HG02852 (cell line): ENCODE measurements around the gene CACNB2.
"Not testable (repeated sequence)": the region's sequence is repeated elsewhere in the genome, so short reads cannot be mapped to it uniquely, and the experiment has no call there.

ENCODE experiments used
- ATAC-seq: cut with Tn5 transposase; IDR thresholded peaks from one replicate; pipeline ENCODE4 v1.9.1; 2021; ENCODE audit warnings: mild to moderate bottlenecking, moderate library complexity; ENCODE audit not compliant: unreplicated experiment

CACNB2 gene

DNA sequence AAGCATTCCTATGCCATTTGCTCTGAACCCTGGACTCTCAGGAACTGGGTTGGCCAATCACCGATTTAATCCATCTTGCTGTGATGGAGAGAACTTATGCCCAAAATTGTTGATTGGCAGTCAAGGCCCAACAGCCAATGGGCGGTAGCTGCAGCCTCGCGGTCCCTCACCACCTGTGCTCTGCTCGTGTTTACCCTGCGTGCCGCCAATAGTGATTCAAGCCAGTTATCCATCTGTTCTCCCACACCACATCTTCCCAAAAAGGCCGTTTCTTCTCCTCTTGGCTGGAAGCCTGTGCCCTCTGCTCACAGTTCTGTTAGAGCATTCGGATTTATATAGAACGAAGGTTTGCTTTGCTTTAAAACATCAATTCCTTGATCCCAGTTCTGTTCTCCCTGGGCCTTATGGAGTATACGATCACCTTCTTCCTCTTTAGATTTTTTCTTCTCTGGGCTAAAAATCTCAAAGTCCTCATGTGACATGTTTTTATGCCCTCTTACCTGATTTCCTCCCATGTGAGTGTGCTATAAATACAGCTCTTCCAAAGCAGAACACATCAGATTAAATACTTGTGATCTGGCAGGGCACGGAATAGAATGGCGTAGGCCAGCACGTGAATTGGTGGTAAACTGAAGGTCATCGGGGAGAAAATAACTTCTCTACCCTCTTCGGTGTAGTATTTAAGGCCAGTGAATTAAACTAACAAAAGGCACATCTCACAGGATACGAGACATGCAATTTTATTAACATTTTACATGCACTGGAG, 298.3 kb downstream of the CACNB2 start:
- no peak for ATAC-seq

DNA sequence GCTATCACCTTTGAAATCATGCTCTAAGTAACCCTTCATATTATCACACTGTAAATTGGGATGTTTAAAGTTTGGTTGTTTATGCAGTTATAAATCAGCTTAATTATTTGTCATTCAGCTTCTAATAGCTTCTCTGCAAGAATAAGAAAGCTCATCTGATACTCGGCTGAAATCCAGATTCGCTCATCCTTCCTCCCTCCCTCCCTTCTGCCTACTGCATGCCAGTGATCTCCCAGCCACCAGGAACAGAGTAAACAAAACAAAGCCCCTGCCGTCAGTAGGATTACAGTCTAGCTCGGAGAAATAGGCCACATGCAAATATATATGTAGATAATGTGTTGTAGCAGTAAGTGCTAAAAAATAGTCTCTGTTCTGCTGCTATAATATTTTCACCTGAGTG, 299.4 kb downstream of the CACNB2 start:
- no peak for ATAC-seq

DNA sequence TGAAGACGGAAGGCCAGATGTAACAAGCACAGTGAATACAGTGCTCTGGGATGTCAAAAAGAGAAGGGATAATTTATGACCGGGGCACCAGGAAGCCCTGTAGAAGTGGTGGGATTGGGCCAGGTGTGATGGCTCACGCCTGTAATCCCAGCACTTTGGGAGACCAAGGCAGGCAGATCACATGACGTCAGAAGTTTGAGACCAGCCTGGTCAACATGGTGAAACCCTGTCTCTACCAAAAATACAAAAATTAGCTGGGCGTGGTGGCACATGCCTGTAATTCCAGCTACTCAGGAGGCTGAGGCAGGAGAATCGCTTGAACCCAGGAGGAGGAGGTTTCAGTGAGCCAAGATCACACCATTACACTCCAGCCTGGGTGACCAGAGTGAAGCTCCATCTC, 305.4 kb downstream of the CACNB2 start:
- not testable (repeated sequence) for ATAC-seq

DNA sequence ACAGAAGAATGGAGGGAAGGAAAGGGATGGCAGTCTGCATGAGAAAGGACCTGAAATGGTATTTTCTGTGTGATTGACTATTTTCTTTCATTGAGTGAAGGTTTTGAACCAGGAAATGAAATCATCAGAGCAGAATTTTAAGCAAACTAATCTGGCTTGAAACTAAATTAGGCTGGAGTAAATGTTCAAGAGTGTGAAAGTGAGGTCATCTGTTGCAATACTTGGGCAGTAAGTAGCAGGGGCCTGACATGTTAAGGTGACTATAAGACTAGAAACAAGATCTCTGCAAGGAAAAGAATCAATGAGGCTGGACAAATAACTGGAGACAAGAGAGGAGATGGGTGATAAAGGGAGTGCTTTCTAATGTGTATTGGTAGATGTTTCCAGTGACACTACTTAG, 306.0 kb downstream of the CACNB2 start:
- ATAC-seq, result no peak

DNA sequence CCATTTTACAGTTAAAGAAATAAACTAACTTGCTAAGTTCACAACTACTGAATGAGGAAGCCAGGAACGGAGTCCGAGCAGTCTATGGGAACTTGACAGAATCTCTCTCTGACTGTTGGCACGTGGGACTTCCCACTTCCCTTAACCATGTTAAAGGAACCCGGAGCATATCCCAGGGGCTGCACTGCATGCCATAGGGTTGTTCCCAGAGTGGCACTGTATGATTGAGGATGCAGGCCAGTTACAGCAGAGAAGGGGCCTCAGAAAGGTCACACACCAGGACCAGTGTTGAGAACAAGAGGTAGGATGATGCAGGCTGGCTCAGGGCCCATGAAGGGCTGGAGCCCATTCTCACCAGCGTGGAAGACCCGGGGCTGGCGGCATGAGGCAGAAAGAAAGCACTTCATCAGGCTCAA, 309.4 kb downstream of the CACNB2 start:
- ATAC-seq, result no peak

- no peak for ATAC-seq
These were observed 310.1 kb downstream of the CACNB2 start for GRCh38 chr10:18450298-18450697.

DNA sequence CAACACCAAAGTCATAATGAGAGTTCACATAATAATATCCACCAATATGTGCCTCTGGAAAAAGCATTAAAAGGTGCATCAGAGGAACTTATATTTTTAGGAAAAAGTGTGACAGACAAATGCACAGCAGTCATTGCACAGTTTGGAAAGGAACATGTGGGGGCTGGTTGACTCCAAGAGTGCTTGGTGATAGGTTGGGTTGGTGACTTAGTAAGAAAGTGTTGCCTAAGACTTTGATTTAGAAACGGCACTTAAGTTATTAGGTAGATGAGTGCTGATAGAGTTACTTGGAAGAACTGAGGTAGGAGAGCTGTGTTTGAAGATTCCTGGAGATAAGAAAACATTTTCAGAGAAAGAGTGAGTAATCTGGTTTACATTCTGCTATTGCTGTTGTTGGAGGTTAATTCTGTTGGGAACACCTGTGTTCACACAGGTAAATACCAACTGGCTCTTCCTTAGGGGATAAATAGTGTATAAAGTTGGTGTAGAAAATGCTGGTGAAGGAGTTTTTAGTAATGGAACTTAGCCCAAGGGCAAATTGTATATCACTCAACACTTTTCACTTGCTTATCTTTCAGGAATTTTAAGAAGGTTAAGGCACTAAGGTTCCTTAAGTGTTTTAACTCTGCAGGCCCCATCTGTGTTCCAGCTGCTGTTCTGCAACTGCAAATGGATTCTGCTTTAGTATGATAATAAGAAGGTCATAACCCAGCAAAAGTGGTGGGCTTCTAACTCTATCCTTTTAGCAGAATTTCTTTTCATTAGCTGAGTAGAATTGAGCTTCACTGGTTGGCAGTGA, 315.1 kb downstream of the CACNB2 start:
- no peak for ATAC-seq

DNA sequence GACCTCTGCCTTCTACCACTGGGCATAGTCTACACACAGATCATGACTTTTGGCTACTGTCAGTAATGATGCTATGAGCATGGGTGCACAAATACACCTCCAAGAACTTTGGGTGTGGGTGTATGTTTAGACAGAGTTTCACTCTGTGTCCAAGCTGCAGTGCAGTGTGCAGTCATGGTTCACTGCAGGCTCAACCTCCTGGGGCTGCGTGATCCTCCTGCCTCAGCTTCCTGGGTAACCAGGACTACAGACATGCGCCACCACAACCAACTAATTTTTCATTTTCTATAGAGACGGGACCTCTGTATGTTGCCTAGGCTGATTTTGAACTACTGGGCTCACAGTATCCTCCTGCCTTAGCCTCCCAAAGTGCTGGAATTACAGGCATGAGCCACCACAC, 316.8 kb downstream of the CACNB2 start:
- ATAC-seq, result peak; percentile 100

- no peak for ATAC-seq
These were observed 319.8 kb downstream of the CACNB2 start for GRCh38 chr10:18460032-18460431.

GRCh38 chr10:18463673-18464211, 323.5 kb downstream of the CACNB2 start:
- ATAC-seq, result no peak

DNA sequence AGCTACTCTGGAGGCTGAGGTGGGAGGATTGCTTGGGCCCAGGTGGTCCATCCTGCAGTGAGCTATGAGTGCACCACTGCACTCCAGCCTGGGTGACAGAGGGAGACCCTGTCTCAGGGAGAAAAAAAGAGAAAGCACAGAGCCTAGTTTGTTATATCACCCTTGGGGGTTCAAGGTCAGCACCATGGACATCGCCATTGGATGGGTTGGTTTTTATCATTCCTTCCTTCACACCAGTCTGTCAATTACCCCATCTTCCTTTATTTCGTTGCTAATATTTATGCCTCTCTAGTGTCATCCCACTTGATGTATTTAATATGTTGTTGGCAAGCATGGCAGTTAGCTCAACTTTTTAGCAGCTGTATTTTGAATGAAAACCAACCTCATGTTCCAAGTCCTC, 328.9 kb downstream of the CACNB2 start:
- ATAC-seq, result no peak

DNA sequence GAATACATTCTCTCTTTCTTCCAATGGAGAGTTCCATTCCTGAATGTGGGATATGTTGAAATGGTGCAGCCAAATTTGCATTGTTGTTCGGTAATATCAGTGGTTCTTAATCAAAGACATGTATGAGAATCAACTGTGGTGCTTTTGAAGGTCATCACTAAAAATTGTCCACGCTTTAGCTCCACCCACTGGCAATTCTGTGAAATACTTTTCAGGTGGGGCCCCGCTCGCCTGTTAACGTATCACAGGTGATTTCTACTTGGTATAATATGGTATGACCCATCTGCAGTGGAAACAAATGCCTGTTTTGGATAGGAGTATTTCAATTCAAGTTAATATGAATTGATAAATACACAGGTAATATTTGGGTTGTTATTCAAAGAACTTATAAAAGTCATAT, 332.8 kb downstream of the CACNB2 start:
- ATAC-seq, result no peak

DNA sequence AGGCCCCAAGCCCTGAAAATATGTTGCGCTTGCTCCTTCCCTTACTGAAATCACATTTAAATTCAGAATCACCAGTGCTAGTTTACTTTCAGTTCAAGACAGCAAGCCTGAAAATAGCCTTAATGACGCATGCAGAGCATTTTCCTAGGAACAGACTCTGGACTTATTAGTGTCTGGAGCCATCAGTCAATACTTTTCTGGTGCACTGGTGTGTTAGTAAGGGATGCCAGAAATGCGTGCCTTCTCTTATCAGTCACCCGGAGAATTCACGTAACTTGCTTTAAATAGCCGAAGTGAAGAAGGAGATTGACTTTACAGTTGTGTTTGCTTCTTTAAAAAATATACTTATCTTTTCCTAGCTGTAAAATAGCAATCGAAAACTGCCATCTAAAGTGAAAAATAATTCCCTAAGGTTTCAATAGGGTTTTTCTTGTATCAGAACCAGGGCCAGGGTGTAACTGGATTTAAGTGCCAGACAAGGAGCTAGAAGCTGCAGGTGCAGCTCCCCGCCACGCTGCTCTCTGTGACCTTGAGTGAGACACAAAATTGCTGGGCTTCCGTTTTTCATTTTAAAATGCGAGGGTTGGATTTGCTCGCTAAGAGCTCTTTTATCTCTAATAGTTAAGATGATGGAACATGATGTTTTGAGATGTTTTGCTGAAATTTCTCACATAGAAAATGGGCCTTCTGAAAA, 333.3 kb downstream of the CACNB2 start:
- no peak for ATAC-seq

DNA sequence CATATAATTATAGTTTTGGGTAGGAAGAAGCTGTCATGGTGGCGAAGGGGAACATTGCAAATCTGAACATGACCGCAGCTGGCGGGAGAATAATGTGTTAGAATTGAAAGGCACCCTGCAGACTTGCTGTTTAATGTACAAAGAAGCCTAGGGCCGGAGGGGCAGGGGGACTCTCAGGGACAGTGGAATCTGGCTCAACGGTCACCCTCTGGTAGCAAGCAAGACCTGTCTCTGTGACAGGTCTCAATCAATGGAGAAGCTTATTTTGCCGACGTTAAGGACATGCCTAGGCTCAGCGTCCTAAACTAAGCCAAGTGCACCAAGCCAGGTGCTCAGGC, 333.9 kb downstream of the CACNB2 start:
- ATAC-seq, result no peak

DNA sequence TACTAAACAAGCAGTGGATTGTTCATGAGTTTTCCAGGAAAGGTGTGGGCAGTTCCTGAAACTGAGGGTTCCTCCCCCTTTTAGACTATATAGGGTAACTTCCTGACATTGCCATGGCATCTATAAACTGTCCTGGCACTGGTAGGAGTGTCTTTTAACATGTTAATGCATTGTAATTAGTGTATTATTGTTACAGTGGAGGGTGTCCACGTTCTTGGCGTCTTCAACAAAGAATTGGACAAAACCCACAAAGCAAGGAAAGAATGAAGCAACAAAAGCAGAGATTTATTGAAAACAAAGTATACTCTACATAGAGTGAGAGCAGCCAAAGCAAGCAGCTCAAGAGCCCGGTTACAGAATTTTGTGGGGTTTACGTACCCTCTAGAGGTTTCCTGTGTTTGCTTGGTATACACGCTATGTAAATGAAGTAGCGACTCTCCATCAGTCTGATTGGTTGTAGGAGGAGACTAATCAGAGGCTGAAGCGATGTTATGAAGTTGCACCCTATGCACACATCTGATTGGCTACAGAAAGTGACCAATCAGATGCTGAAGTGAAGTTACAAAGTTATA, 335.9 kb downstream of the CACNB2 start:
- no peak for ATAC-seq

- no peak for ATAC-seq
These were observed 338.1 kb downstream of the CACNB2 start for GRCh38 chr10:18478354-18478753.

GRCh38 chr10:18479502-18479901, 339.3 kb downstream of the CACNB2 start:
- ATAC-seq, result no peak

DNA sequence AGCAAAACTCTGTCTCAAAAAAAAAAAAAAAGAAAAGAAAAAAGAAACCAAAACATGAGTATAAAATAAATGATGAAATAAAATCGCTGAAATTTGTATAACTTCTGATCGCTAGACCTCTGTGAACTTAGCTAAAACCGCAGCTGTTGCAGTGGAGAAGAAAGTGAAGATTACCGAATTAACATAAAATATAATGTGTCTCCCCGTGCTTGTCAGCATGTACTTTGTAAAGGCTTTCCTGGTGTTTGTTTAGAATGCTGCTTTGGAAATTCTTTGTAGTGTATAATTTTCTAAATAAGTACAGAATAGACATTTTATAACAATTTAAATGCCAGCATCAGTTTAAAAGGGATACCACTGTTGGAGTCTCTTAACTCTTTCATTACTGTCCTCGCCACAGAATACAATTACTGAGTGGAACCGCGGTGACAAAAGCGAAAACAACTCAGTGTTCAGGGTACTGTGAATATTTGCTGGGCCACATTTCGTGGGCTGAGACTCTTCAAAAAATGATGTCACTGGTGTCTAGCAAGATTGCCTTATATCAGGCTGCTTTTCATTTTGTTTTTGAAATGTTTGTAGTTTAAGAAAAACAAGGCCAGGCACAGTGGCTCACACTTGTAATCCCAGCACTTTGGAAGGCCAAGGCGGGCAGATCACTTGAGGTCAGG, 343.4 kb downstream of the CACNB2 start:
- no peak for ATAC-seq

- ATAC-seq, result no peak
These were observed 346.2 kb downstream of the CACNB2 start for GRCh38 chr10:18486438-18486837.

DNA sequence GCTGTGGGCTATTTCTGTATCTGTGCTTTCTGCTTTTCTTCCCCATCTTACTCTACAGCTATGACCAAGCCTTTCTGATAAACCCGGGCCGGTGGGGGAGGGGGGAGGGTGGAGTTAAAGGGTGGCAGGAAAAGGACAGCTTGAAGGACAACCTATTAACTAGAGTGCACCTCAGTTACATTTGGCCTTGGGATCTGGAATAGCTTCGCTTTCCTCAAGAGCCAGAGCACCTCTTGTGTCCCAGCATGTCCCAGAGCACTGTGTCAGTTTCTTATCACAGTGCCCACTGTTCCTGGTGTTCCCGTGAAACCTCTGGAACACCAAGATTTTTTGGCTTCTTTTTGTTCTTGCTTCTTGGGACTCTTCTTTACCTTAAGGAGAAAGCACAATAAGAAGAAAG, 350.5 kb downstream of the CACNB2 start:
- no peak for ATAC-seq
